ENCODE data around the gene PRL.

PRL gene

GRCh38 chr6:22295145-22295544 lies 1.7 kb downstream of the PRL start:
- DNase-seq (ENCODE audit: low read depth in 3 of 3, low spot score in 1 of 3), result no peak

- no peak for DNase-seq (ENCODE audit: low read depth in 3 of 3, low spot score in 1 of 3)
Measured at GRCh38 chr6:22294301-22294700, 2.5 kb downstream of the PRL start.

- no peak for DNase-seq (ENCODE audit: low read depth in 3 of 3, low spot score in 1 of 3)
Measured at GRCh38 chr6:22290045-22290444, 6.8 kb downstream of the PRL start.

- no peak for DNase-seq (ENCODE audit: low read depth in 3 of 3, low spot score in 1 of 3)
Measured at GRCh38 chr6:22288721-22289120, 8.1 kb downstream of the PRL start.

- DNase-seq (ENCODE audit: low read depth in 3 of 3, low spot score in 1 of 3), result no peak
Measured at GRCh38 chr6:22284666-22285065, 12.2 kb downstream of the PRL start.

GRCh38 chr6:22281341-22282085 lies 15.3 kb downstream of the PRL start:
- DNase-seq (ENCODE audit: low read depth in 3 of 3, low spot score in 1 of 3), result no peak

GRCh38 chr6:22279427-22279826 lies 17.4 kb downstream of the PRL start:
- DNase-seq (ENCODE audit: low read depth in 3 of 3, low spot score in 1 of 3), result no peak

- DNase-seq (ENCODE audit: low read depth in 3 of 3, low spot score in 1 of 3), result no peak
Measured at GRCh38 chr6:22271081-22271480, 25.8 kb downstream of the PRL start.

- DNase-seq (ENCODE audit: low read depth in 3 of 3, low spot score in 1 of 3), result no peak
Measured at GRCh38 chr6:22263748-22264147, 33.1 kb downstream of the PRL start.

- no peak for DNase-seq (ENCODE audit: low read depth in 3 of 3, low spot score in 1 of 3)
Measured at GRCh38 chr6:22254886-22255285, 42.0 kb downstream of the PRL start.

GRCh38 chr6:22253955-22254655 lies 42.7 kb downstream of the PRL start:
- DNase-seq (ENCODE audit: low read depth in 3 of 3, low spot score in 1 of 3), result no peak

GRCh38 chr6:22251348-22251747 lies 45.5 kb downstream of the PRL start:
- no peak for DNase-seq (ENCODE audit: low read depth in 3 of 3, low spot score in 1 of 3)

- no peak for DNase-seq (ENCODE audit: low read depth in 3 of 3, low spot score in 1 of 3)
Measured at GRCh38 chr6:22250486-22250885, 46.4 kb downstream of the PRL start.

- DNase-seq (ENCODE audit: low read depth in 3 of 3, low spot score in 1 of 3), result no peak
Measured at GRCh38 chr6:22249711-22250350, 47.0 kb downstream of the PRL start.

GRCh38 chr6:22248513-22249308 lies 48.1 kb downstream of the PRL start:
- DNase-seq (ENCODE audit: low read depth in 3 of 3, low spot score in 1 of 3), result no peak

- DNase-seq (ENCODE audit: low read depth in 3 of 3, low spot score in 1 of 3), result no peak
Measured at GRCh38 chr6:22247916-22248482, 48.8 kb downstream of the PRL start.

- DNase-seq (ENCODE audit: low read depth in 3 of 3, low spot score in 1 of 3), result no peak
Measured at GRCh38 chr6:22240025-22240424, 56.8 kb downstream of the PRL start.

- no peak for DNase-seq (ENCODE audit: low read depth in 3 of 3, low spot score in 1 of 3)
Measured at GRCh38 chr6:22239261-22239921, 57.4 kb downstream of the PRL start.

GRCh38 chr6:22238861-22239260 lies 58.0 kb downstream of the PRL start:
- DNase-seq (ENCODE audit: low read depth in 3 of 3, low spot score in 1 of 3), result no peak

- DNase-seq (ENCODE audit: low read depth in 3 of 3, low spot score in 1 of 3), result no peak
Measured at GRCh38 chr6:22237526-22237925, 59.3 kb downstream of the PRL start.

All from stimulated activated CD4-positive, alpha-beta T cell treated with anti-CD3 and anti-CD28 coated beads, TNF-alpha, amount 100 ng/mL, for 1 hour (primary cell).